Measurements from ENCODE around the gene GNAO1.
A peak's percentile ranks its signal among the peaks of the same experiment; 100 is the strongest.

Gene GNAO1

GRCh38 chr16:56191156-56191815, at the start of gene GNAO1:
Gene GNAO1, plus strand, starts transcription at chr16:56191489. Its CDS starts 747 bp downstream, at chr16:56192236.
- peak; percentile 33 for DNase-seq

- no peak for DNase-seq
Measured at GRCh38 chr16:56143666-56144065, 47.6 kb upstream of the GNAO1 start.

GRCh38 chr16:56145369-56145768, 45.9 kb upstream of the GNAO1 start:
- no peak for DNase-seq

GRCh38 chr16:56151621-56152020, 39.7 kb upstream of the GNAO1 start:
- no peak for DNase-seq

GRCh38 chr16:56161658-56162057, 29.6 kb upstream of the GNAO1 start:
- no peak for DNase-seq

GRCh38 chr16:56163089-56163488, 28.2 kb upstream of the GNAO1 start:
- no peak for DNase-seq

GRCh38 chr16:56163938-56164337, 27.4 kb upstream of the GNAO1 start:
- no peak for DNase-seq

- no peak for DNase-seq
Measured at GRCh38 chr16:56164636-56165035, 26.7 kb upstream of the GNAO1 start.

DNA sequence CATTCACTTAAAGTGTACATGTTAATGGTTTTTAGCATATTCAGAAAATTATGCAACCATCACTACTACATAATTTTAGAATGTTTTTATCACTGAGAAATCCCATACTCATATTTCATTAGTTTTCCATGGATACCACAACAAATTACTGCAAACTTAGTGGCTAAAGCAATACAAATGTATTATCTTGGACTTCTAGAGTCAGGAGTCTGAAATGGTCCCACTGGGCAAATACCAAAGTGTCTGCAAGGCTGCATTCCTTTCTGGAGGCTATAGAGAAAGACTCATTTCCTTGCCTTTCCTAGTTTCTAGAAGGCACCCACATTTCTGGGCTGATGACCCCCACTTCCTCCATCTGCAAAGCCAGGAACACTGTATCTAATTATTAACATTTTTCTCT, 16.9 kb upstream of the GNAO1 start:
- DNase-seq = no peak

DNA sequence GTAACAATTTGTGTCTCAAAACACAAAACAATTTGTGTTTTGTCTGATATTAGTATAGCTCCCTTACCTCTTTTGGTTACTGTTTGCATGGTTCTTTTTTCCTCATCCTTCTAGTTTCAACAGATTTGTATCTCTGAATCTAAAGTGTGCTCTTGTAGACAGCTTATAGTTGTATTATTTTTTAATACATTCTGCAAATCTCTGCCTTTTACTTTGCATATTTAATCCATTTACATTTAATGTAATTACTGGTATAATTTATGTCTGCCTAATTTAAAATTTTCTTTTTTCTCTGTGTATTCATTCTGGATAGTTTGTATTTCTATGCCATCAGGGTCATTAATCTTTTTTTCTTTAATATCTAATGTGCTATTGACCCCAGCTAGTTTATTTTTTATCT, 9.9 kb upstream of the GNAO1 start:
- DNase-seq = no peak

DNA sequence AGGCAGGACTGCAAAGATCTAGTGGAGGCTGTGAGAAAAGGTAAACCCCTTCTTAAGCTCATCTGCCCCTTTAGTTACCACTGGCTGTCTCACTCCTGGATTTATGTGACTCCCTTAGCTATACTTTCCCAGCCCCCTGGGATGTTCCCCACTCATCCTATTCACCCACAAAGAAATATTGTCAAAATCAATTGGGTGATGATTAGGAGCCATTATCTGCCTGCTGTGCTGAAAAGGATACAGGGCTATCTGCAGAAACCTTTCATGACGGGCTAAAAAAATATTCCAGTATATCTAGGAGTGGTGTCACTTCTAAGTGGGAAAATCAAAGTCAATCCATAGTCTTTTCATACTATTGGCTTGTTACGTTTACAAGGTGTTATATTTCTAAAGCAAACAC, 8.0 kb upstream of the GNAO1 start:
- DNase-seq = no peak

DNA sequence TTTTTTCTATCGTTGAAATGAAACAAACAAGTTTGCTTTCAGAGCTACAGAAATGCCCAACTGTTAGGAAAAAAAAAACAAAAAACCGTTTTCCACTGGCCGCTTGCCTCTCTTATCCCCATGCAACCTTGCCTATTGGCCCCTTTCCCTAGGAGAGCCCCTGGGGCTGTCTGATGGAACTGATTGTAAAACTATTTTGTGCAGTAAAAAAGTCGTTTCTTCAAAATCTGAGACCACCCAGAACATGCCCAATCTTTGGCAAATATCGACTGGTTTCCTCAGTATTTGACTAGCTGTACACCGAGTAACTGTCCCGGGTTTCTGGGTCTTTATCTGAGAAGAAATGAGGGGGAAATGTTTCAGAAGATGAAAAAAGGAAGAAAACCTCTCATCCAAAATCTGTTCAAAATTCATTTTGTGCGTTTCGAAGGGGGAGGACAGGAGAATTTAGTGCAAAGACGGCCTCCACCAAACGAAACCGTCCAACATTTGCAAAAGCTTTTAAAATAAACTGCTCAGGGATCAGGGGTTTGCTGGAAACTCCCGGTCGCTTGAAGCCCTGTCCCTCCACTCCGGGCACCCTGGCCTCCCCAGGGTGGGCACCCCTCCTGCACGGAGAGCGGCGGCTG, 1.1 kb upstream of the GNAO1 start:
- DNase-seq = no peak

DNA sequence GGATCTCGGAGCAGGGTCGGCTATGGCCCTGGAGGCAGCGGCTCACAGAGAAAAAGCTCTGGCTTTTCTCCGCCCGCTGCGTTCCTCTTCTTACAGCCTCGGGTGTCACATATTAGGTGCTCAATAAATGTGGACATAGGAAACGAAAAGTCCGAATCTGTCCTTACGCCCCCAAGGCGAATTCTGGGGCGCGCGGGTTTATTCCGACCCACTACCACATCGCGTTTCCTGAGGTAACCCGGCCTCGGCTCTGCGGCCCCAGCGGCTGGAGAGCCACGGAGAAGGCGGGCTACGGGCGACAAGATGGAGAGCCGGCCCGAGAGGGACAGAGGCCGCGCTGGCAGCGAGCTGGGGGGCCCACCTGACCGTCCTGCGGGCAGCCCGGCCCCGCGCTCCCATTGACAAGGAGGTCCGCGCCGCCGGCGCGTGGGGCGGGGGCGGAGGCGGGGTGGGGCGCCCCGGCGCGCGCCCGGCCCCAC, 573 bp upstream of the GNAO1 start:
- no peak for DNase-seq

DNA sequence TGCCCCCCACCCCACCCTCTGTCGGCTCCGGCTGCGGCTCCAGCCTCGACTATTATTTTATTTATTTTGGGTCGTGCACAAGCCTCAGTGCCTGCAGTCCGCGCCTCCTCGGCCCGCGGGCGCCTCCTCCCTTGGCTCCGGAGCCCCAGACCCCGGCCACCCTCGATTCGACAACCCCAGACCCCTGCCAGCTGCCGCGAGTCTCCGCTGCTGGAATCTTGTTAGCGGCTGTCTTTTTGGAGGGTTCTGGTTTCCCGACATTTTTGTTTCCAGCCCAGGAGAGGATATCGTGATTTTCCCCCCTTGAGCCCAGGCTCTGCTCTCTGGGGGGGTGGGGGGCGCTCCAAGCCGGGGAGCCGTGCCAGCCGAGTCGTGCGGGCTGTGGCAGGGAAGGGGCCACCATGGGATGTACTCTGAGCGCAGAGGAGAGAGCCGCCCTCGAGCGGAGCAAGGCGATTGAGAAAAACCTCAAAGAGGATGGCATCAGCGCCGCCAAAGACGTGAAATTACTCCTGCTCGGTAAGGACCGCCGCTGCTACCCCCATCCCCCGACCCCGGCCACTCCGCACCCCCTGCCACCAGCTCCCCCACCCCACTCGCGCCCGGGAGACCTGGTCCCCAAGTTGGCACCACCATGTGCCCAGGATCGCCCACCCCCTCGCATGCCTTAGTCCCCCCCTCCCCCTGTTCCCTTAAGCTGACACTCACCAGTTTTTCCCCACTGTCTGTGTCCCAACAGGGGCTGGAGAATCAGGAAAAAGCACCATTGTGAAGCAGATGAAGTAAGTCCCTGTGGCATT, 746 bp downstream of the GNAO1 start:
- no peak for DNase-seq

DNA sequence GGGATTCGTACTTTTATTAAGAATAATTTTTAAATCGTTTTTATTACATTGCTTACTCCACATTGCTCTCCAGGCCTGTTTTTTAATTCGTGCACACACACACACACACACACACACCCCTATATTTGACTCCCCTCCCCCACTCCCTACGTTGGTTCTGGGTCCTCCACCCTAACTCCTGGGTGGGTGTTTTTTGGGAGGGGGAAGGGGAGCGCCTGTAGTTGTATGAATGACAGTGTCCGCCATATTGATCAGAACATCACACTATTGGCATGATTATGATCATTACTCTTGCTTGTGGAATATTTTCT, 1.3 kb downstream of the GNAO1 start:
- DNase-seq = no peak

- DNase-seq = no peak
Measured at GRCh38 chr16:56192986-56193945, 2.0 kb downstream of the GNAO1 start.

- peak; percentile 78 for DNase-seq
Measured at GRCh38 chr16:56193951-56194726, 2.9 kb downstream of the GNAO1 start.

GRCh38 chr16:56195151-56195550, 3.9 kb downstream of the GNAO1 start:
- no peak for DNase-seq

DNA sequence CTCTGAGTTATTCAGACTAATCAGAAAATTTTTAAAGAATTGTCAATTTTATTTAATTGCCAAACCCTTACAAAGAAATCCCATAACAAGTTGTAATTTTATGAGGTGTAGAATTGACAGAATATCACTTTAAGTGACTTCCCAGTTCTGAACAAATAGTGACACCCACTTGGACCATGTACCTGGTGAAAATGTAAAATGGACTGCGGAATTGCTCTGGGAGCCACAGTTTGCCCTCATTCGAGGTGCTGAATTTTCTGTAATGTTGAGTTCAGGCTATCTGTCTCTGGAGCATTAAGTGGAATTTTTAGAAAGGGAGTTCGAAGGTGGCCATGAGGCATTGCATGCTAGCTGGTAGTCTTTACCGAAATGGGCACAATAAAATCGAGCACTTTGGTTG, 5.1 kb downstream of the GNAO1 start:
- no peak for DNase-seq

DNA sequence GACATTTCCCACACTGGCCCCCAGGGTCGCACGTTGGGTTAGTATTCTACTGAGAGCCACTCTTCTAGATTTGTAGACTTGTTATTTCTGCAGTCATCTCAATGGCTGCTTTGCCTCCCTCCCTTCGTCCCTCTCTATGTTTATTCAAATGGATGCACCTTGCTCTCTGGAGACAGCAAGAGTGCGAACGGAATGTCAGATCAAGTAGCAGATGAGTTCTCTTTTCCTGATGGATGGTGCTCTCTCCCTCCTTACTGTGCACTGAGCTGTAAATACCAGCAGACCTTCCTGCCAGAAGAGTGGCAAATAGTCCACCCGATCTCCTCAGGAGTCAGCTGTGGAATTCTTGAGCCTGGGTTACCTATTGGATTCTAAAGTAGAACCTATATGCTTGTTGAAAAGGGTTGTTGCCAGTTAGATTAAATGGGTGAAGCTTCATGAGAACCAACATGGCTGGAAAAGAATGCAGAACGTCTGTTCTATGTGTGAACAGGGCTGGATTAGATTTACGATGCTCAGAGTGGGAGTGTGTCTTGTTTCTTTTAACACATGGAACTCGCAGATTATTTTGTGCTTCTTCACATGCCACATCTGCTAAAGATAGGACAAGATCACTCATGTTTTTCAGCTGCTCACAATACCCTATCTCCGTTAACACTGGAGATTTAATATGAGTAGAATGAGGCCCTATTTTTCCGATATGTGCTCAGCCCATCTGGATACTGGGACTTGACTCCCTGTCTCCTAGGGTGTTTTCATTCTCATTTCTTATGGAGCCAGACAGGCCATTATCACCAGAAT, 6.1 kb downstream of the GNAO1 start:
- DNase-seq = no peak
